ENCODE measurements around the gene ERFL. TPM values are rescaled to one million over a fixed set of nuclear protein-coding genes. Genes with fewer than 3 reads are reported as not detected.

The ERFL gene
- total RNA-seq, 1 donor from 2014 or later = 0.67 TPM

DNA sequence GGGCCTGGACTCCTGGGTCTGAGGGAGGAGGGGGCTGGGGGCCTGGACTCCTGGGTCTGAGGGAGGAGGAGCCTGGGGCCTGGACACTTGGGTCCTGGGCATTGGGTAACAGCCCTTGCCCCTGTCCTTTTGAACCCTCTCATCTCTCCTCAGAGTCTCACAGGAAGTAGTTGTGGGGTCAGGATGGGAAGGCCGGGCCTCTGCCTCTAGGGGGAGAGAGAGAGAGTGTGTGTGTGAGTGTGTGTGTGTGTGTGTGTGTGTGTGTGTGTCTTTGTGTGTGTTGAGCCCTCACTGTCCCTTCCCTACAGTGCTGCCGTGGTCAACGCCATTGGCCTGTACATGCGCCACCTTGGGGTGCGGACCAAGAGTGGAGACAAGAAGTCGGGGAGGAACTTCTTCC, 34.4 kb downstream of the ERFL start:
- no peak overlapping the region for H3K4me3 Mint-ChIP-seq
- peaks cover 9% of the 10 kb centered on the region for H3K36me3 Mint-ChIP-seq
- no peaks in the 10 kb centered on the region for H3K27me3 Mint-ChIP-seq (ENCODE audit: low read depth)
- no peak for DNase-seq (ENCODE audit: low spot score in 2 of 2, unreplicated experiment in 2 of 2)
- TF ChIP-seq, protein P1, sequence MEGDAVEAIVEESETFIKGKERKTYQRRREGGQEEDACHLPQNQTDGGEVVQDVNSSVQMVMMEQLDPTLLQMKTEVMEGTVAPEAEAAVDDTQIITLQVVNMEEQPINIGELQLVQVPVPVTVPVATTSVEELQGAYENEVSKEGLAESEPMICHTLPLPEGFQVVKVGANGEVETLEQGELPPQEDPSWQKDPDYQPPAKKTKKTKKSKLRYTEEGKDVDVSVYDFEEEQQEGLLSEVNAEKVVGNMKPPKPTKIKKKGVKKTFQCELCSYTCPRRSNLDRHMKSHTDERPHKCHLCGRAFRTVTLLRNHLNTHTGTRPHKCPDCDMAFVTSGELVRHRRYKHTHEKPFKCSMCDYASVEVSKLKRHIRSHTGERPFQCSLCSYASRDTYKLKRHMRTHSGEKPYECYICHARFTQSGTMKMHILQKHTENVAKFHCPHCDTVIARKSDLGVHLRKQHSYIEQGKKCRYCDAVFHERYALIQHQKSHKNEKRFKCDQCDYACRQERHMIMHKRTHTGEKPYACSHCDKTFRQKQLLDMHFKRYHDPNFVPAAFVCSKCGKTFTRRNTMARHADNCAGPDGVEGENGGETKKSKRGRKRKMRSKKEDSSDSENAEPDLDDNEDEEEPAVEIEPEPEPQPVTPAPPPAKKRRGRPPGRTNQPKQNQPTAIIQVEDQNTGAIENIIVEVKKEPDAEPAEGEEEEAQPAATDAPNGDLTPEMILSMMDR (IDR thresholded peaks at IDR 0.05; ENCODE audit: unreplicated experiment) = no peak
- no peaks in the 10 kb centered on the region for H3K4me1 Mint-ChIP-seq
- H3K9me3 Mint-ChIP-seq = no peaks in the 10 kb centered on the region
- no peak overlapping the region for H3K27ac Mint-ChIP-seq

DNA sequence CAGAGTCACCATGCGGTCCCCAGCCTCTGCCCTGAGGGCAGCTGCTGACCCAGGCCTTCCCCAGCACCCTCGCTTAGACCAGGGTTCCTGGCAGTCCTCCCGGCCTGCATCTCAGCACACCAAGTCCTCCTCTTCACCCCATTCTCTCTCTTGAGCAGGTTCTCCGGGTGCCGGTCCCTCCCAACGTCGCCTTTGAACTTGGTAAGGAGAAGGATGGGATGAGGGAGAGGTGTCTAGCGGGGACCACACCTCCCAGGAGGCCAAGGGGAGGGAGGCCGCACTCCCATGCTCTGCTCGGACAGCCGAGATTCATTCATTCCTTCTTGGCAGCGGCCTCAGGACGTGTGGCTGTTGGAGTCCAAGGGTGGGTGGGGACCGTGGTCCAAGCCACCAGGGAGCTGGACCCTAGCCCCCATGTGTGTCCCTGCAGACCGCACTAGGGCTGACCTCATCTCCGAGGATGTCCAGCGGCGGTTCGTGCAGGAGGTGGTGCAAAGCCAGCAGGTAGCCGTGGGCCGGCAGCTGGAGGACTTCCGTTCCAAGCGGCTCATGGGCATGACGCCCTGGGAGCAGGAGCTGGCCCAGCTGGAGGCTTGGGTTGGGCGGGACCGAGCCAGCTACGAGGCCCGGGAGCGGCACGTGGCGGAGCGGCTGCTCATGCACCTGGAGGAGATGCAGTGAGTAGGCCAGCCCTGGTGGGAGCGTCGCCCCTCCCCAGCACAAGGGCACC, 35.9 kb downstream of the ERFL start:
- DNase-seq (ENCODE audit: low spot score in 2 of 2, unreplicated experiment in 2 of 2) = peak in 1 of 2 experiments; percentile 17
- TF ChIP-seq, protein P1 (IDR thresholded peaks at IDR 0.05; ENCODE audit: unreplicated experiment) = no peak
- Mint-ChIP-seq H3K4me1 (no peaks in the 10 kb centered on the region), H3K4me3 (no peak overlapping the region), H3K27me3 (ENCODE audit: low read depth) (no peaks in the 10 kb centered on the region), H3K9me3 (no peaks in the 10 kb centered on the region), H3K36me3 (peaks cover 9% of the 10 kb centered on the region), H3K27ac (no peak overlapping the region)

DNA sequence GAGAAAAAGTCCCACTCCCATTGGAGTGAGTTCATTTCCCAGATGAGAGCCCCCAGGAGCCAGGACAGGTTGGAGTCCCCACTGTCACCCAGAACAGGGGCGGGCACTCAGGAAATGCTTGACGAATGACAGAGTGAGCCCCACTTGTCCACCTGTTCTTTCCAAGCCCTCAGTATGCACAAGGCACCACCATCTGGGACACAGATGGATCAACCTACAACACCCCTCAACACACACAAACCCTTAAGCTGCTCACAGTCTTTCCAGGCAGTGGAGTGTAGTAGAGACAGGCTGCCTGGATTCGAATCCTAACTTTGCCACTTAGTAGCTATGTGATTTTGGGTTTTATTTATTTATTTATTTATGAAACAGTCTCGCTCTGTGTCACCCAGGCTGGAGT, 37.3 kb downstream of the ERFL start:
- peaks cover 5% of the 10 kb centered on the region for H3K4me1 Mint-ChIP-seq
- H3K27ac Mint-ChIP-seq = no peak overlapping the region
- no peaks in the 10 kb centered on the region for H3K9me3 Mint-ChIP-seq
- no peak overlapping the region for H3K4me3 Mint-ChIP-seq
- TF ChIP-seq, protein P1 (IDR thresholded peaks at IDR 0.05; ENCODE audit: unreplicated experiment) = no peak
- peaks cover 9% of the 10 kb centered on the region for H3K36me3 Mint-ChIP-seq
- no peak for DNase-seq (ENCODE audit: low spot score in 2 of 2, unreplicated experiment in 2 of 2)
- H3K27me3 Mint-ChIP-seq (ENCODE audit: low read depth) = no peaks in the 10 kb centered on the region

DNA sequence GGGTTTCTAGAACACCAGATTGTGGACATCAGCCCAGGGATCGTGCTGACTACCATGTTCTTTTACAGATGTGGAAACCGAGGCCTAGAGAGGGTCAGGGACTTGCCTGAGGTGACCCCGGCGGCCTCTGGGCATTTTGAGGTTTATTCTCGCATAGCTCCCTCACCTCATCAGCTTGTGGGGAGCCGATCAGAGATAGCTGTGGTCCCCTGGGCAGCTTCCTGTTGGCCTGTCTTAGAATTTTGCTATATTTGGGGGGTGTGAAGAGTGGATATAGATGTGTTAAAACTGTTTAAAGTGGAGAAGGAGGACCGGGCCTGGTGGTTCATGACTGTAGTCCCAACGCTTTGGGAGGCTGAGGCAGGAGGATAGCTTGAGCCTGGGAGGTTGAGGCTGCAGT, 38.4 kb downstream of the ERFL start:
- DNase-seq (ENCODE audit: low spot score in 2 of 2, unreplicated experiment in 2 of 2) = no peak
- Mint-ChIP-seq H3K4me1 (peaks cover 8% of the 10 kb centered on the region), H3K9me3 (no peaks in the 10 kb centered on the region), H3K27ac (no peak overlapping the region), H3K36me3 (peaks cover 5% of the 10 kb centered on the region), H3K4me3 (no peak overlapping the region), H3K27me3 (ENCODE audit: low read depth) (no peaks in the 10 kb centered on the region)
- TF ChIP-seq, protein P1 (IDR thresholded peaks at IDR 0.05; ENCODE audit: unreplicated experiment) = no peak

DNA sequence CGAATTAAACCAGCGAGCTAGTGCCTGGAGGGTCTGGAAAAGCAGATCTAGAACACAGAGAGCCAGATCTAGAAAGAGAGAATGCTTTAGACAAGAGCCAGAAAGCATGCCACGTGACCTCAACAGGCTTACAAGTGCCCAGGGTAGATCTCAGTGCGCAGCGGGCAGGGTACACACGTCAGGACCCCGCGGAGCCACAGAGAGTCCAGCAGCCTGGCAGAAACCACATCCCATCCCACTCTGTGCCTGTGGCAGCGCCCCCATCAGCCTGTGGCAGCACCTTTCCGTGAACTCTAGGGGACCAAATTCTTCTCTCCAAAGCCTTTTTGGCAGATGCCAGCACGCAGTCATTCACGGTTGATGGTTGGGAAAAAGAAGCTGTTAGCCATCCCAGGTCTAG, 39.3 kb downstream of the ERFL start:
- Mint-ChIP-seq H3K36me3 (peaks cover 5% of the 10 kb centered on the region), H3K27ac (no peak overlapping the region)

More for the DNA sequence above, 39.3 kb downstream of the ERFL start:
- TF ChIP-seq, protein P1 (IDR thresholded peaks at IDR 0.05; ENCODE audit: unreplicated experiment) = no peak
- Mint-ChIP-seq H3K4me3 (no peak overlapping the region), H3K27me3 (ENCODE audit: low read depth) (peaks cover under 1% of the 10 kb centered on the region), H3K4me1 (peaks cover 13% of the 10 kb centered on the region), H3K9me3 (no peaks in the 10 kb centered on the region)
- peak in 1 of 2 experiments; percentile 14 for DNase-seq (ENCODE audit: low spot score in 2 of 2, unreplicated experiment in 2 of 2)

Data from mesothelial cell of epicardium (in vitro differentiated cells).